GM19324 (cell line): Measurements from ENCODE around the gene CEPT1.

Experiments used
- ATAC-seq: cut with Tn5 transposase; IDR thresholded peaks from one replicate; pipeline ENCODE4 v1.9.1; 2021; ENCODE audit warnings: mild to moderate bottlenecking, moderate library complexity; ENCODE audit not compliant: unreplicated experiment, low FRiP score

The CEPT1 gene

GRCh38 chr1:111145963-111146768 lies 6.1 kb downstream of the CEPT1 start:
- no peak for ATAC-seq

DNA sequence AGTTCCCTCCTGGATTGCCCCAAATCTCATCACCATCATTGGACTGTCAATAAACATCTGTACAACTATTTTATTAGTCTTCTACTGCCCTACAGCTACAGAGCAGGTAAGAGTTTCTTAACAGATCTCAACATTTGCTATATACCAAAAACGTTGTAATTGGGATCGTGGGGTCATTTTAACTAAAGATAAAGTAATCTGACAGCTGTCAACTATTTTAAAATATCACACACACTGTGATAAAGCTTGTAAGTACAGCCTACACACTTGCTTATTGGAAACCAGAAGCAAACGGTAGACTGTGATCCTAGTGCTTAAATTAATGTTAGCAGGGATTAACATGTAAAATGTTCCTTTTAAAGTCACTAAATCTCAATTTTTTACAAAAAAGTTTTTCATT lies 7.9 kb downstream of the CEPT1 start:
- no peak for ATAC-seq

DNA sequence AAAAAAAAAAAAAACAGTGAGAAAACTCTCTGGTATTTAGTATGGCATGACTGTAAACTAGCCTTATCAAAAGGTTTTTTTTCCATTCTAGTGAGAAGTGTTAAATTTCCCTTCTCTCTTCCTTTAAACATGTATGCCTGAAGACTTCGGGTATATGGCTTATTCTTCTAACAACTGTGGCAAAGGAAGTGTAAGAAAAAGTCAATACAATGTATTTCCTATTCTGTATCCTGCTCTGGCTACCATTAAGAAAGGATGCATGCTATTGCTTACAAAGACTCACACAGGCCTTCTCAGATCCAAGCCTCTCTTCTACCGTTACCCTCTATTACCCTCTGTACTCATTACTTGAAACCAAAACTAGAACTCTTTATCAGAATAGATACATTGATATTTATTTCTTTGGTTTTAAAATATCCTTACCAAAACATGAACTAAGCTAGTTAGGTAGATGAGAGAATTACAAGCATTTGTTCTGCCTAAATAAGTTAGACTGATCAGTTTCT lies 8.4 kb downstream of the CEPT1 start:
- no peak for ATAC-seq

GRCh38 chr1:111151838-111152237 lies 11.8 kb downstream of the CEPT1 start:
- ATAC-seq: no peak

GRCh38 chr1:111154021-111154999 lies 14.3 kb downstream of the CEPT1 start:
- no peak for ATAC-seq

- no peak for ATAC-seq
These were observed 17.4 kb downstream of the CEPT1 start for GRCh38 chr1:111157431-111157830.

DNA sequence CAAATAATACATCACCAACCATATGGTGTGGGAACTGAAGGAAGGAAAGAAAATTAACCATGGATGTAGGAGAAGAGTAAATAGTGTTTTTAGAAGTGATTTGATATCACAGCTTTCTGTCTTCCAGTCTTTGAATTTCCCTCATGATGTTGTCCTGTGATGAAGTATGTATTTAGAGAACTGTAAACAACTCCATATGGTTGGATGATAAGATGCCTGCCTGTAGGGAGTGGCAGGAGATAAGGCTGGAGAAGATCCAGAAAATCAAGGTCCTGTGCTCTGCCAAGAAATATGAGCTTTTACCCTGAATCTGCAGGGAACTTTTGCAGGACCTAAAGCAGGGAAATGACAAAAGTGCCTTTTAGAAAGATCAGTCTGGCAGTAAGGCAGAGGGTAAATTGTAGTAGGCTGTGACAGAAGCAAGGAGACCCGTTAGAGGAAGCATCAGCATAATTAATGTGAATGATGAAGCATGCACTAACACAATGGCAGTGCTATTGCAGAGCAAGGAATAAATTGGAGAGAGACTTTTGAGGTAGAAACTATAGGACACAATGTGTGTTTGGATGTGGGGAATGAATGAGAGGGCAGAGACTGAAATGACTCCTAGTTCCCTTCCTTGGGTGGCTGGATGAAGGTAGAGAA lies 21.9 kb downstream of the CEPT1 start:
- no peak for ATAC-seq

- no peak for ATAC-seq
These were observed 22.5 kb downstream of the CEPT1 start for GRCh38 chr1:111162488-111162880.

DNA sequence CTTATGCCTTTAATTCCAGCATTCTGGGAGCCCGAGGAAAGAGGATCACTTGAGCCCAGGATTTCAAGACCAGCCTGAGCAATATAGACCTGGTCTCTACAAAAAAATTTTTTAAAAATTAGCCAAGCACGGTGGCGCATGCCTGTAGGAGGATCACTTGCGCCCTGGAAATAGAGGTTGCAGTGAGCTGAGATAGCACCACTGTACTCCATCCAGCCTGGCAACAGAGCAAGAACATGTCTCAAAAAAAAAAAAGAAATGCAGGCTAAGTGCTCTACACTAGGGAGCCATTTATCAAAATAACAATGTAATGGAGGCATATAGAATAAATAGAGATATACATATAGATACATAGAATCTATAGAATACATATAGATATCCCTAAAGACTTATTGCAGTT lies 23.3 kb downstream of the CEPT1 start:
- no peak for ATAC-seq

DNA sequence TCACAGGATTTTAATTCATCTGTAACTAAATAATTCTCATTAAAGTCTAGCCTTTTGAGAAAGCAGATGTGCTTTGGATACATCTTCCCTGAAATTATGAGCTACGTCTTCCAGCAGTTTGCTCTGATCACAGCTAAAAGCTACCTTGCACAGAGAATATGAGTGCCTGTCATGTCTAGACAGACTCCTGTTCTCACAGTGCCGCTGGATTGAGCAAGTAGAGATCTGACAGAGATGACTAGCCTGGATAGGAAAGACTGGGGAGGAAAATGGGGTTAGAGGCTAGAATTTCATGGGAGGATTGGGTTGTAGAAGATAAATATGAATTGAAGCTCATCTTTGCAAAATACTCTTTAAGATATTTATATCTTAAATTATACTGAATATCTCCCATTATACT lies 24.1 kb downstream of the CEPT1 start:
- ATAC-seq: no peak

GRCh38 chr1:111172463-111172862 lies 32.4 kb downstream of the CEPT1 start:
- no peak for ATAC-seq

- no peak for ATAC-seq
These were observed 34.0 kb downstream of the CEPT1 start for GRCh38 chr1:111174070-111174469.

GRCh38 chr1:111175349-111175748 lies 35.3 kb downstream of the CEPT1 start:
- ATAC-seq: no peak

GRCh38 chr1:111176678-111177077 lies 36.7 kb downstream of the CEPT1 start:
- ATAC-seq: no peak

GRCh38 chr1:111179968-111180533 lies 40.0 kb downstream of the CEPT1 start:
- ATAC-seq: no peak

- ATAC-seq: no peak
These were observed 42.0 kb downstream of the CEPT1 start for GRCh38 chr1:111182052-111182451.

GRCh38 chr1:111183308-111184069 lies 43.5 kb downstream of the CEPT1 start:
- no peak for ATAC-seq

DNA sequence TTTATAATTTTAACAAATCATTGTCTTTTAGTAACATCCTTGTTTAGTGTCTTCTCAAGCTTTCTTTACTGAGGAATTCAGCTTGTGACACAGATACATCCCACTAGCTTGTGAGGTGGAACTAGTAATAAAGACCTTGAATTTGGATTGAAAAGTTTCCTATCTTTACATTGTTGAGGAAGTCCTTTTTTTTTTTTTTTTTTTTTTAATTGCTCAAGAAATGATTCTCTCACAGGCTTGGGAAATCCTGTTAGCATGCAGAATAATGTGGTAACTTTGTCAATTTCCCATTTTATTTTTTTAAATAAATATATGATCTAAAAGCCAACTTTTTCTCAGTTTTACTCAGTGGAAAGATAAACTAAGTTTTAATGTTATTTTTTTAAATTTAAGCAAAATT lies 44.6 kb downstream of the CEPT1 start:
- ATAC-seq: no peak

DNA sequence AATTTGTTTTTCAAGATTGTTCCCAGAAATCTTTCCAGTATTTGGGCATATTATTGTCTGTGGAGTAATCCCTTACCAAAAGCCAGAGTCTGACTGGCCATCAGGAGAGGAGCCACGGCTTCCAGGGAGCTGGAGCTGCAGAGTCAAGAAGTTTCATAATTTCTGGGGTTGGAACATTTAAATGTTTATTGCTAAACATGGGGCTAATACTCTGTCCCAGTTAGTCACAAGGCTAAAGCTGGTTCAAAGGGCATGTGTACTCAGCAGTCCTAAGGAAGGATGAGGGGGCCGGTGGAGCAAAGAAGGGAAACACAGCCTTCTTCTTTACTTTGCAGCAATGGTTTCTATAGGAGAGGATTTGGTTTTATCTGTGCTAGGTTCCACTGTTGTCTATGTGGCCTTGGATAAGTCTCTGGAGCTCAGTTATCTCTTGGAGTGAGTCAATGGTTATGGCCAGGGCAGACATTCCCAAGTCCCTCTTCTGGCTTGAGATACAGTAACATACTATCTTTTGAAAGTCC lies 51.0 kb downstream of the CEPT1 start:
- no peak for ATAC-seq

- no peak for ATAC-seq
These were observed 51.5 kb downstream of the CEPT1 start for GRCh38 chr1:111191496-111191895.
